Esophagus muscularis mucosa (tissue), 3 donors: ENCODE data around the gene DLL1.

Source experiments
- EP300 ChIP-seq: sonication (generic); formaldehyde crosslinking; IDR thresholded peaks from one replicate; pipeline ENCODE4 v1.6.1; 2017; ENCODE audit warnings: antibody characterized with exemption
- TF ChIP-seq, protein P1 (sequence below), 3 experiments: fragments of 200-600 bp in 2 of 3; fragments of 450-650 bp in 1 of 3; sonication (generic) in 2 of 3; IDR thresholded peaks; one replicate each; pipeline ENCODE4 v1.5.1; 2017 to 2019; ENCODE audit warnings: antibody characterized with exemption in 3 of 3, mild to moderate bottlenecking in 2 of 3, moderate library complexity in 1 of 3

DNA sequence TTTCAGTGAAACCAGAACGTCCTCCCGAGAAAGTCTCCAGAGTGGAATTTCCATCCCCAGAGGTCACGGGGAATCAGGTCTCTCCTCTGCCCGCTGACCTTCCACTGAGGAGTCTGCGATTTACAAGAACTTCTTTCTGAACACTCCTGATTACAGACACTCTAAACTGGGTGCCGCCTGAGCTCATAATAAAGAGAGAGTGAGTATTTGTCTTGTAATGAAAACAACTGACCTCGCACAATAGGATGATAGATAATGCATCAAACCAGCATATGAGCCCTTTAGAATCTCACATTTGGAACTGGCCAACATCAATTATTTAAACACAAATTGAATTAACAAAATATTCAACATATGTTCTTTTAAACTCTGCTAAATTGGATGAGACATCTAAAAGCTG, 47.5 kb downstream of the DLL1 start:
- no peak for TF ChIP-seq EP300
- TF ChIP-seq, protein P1, sequence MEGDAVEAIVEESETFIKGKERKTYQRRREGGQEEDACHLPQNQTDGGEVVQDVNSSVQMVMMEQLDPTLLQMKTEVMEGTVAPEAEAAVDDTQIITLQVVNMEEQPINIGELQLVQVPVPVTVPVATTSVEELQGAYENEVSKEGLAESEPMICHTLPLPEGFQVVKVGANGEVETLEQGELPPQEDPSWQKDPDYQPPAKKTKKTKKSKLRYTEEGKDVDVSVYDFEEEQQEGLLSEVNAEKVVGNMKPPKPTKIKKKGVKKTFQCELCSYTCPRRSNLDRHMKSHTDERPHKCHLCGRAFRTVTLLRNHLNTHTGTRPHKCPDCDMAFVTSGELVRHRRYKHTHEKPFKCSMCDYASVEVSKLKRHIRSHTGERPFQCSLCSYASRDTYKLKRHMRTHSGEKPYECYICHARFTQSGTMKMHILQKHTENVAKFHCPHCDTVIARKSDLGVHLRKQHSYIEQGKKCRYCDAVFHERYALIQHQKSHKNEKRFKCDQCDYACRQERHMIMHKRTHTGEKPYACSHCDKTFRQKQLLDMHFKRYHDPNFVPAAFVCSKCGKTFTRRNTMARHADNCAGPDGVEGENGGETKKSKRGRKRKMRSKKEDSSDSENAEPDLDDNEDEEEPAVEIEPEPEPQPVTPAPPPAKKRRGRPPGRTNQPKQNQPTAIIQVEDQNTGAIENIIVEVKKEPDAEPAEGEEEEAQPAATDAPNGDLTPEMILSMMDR (IDR thresholded peaks at IDR 0.05), result no peak
